Astrocyte of the hippocampus (primary cell): ENCODE results near the gene PDS5A.
"Not testable (repeated sequence)": the region's sequence is repeated elsewhere in the genome, so short reads cannot be mapped to it uniquely, and the experiment has no call there.

Experiments used
- DNase-seq: peaks from one replicate; pipeline ENCODE4 v3.0.0; 2011; ENCODE audit warnings: low read depth, low spot score

Gene PDS5A

DNA sequence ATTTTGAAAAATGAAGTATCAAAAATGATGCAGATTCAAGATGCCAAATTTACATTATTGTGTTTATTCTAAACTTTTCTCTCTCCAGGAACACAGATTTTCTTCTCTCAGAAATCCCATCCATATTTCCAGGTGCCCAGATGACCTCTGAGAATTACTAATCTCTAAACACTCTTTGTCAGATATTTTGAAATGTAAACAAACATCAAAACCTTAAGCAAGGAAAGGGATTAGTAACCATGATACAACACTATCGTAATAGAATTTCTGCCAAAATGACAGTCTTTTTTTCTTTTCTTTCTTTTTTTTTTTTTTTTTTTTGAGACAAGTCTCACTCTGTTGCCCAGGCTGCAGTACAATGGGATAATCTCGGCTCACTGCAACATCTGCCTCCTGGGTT, 76.7 kb downstream of the PDS5A start:
- DNase-seq, result no peak

- no peak for DNase-seq
Observed at GRCh38 chr4:39899291-39899690, 78.4 kb downstream of the PDS5A start.

GRCh38 chr4:39898015-39898414, 79.7 kb downstream of the PDS5A start:
- no peak for DNase-seq

DNA sequence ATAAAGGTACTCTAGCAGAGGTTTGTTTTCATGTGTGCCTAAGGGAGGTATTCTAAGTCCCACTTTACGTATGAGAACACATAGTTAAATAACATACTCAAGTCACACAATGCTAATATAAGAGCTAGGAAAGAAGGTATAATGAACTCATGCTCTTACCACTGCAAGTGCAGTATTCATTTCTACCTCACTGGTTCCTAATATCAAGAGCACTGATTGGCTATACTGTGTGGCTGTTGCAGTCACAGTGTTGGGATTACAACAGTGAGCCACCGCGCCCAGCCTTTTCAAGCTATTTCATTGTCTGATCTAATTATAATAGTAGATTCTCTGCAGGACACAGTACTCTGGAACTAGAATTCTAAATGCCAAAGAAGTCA, 84.0 kb downstream of the PDS5A start:
- no peak for DNase-seq

DNA sequence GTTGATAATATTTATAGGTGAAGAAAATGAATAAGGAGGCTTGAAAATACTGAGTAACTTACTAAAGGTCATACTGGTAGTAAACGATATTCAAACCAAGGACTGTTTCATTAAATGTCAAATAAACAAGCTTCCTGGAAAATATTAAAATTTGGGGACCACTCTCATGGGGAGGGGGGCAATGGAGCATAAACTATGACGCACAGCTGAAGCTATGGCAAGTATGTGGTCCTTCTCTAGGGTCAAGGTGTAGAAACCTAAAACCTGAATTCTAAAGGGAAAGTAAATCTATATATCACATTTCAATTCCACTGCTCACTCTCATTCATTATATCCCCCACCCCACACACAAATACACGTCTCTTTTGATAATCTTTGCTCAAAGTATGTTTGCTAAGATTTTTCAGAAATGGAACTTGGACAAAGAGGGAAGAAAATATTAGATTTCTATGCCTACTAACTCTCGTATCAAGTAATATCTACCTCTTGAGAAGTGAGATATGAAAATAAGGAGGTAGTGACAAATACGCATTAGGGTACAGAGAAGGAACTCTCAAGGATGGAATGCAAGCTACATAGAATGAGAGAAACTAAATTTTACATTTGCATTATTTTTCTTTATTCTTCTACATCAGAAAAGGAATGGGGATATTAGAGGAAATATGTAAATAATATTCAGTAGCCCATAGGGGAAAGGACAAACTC, 84.6 kb downstream of the PDS5A start:
- DNase-seq, result no peak

- DNase-seq, result no peak
Observed at GRCh38 chr4:39889226-39889625, 88.5 kb downstream of the PDS5A start.

- no peak for DNase-seq
Observed at GRCh38 chr4:39888541-39888940, 89.2 kb downstream of the PDS5A start.

- peak; percentile 63 for DNase-seq
Observed at GRCh38 chr4:39883646-39884045, 94.1 kb downstream of the PDS5A start.

- no peak for DNase-seq
Observed at GRCh38 chr4:39881789-39882188, 95.9 kb downstream of the PDS5A start.

DNA sequence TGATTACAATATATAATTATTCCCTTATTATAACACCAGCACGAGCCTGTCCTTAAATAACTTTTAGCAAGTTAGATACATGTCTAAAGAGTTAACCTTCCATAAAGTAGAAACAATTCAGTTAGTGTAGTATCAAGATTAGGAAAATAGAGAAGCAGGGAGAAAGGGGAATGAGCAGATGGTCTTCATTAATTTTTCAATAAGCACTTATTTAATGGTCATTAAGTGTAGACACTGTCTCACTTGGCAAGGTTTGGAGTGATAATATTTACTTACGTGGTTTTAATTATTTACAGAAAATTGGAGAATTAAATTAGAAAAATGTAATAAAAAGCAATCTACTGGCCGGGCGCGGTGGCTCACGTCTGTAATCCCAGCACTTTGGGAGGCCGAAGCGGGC, 99.7 kb downstream of the PDS5A start:
- no peak for DNase-seq

DNA sequence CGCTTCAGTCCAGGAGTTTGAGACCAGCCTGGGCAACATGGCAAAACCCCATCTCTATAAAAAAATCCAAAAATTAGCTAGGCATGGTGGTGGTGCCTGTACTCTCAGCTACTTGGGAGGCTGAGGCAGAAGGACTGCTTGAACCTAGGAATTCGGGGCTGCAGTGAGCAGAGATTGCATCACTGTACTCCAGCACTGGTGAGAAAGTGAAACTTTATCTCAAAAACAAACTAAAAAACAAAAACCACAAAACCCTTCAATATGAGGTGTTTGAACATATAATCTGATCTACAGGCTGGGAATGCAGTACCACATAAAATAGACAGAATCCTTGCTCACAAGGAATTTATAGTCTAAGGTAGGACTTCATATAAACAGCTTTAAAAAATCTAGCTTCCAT, 103.9 kb downstream of the PDS5A start:
- peak; percentile 20 for DNase-seq

GRCh38 chr4:39865280-39865679, 112.4 kb downstream of the PDS5A start:
- no peak for DNase-seq

DNA sequence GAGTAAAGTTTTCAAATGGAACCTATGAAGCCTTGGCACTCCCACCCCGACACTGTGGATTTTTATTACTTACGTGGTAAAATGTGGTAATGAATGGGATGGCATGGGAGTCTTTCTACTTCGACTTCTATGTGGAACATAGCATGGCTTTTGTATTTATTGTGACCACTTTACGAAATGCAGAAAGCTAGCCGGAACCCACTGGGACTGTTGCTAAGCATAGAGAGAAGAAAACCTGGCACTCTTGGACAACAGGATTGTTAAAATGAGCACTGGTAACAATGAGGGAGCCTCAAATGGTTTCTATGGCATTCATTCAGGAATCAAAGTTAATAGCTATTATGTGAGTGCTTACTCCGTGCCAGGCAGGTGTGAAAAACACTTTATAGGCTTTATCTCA, 113.3 kb downstream of the PDS5A start:
- DNase-seq, result no peak

GRCh38 chr4:39860804-39861203, 116.9 kb downstream of the PDS5A start:
- DNase-seq, result no peak

GRCh38 chr4:39855909-39856512, 121.7 kb downstream of the PDS5A start:
- peak; percentile 6 for DNase-seq

GRCh38 chr4:39852636-39853035, 125.1 kb downstream of the PDS5A start:
- DNase-seq, result no peak

DNA sequence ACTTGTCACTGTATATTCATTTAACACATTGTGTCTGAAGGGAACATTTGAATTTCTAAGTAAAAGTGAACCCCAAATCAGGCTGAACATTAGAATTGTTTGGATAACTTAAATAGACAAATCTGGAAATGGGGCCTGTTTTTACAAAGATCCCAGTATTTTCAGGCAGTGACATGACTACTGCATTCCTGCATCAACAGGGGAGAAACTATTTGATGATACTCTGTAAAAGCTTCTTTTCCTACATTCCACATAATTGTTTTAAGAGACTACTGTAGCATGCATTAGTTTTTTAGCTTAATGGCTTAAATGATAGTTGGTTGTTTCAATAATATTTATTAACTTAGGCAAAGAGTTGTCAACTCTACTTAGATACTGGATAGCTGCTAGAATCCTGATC, 127.0 kb downstream of the PDS5A start:
- no peak for DNase-seq

DNA sequence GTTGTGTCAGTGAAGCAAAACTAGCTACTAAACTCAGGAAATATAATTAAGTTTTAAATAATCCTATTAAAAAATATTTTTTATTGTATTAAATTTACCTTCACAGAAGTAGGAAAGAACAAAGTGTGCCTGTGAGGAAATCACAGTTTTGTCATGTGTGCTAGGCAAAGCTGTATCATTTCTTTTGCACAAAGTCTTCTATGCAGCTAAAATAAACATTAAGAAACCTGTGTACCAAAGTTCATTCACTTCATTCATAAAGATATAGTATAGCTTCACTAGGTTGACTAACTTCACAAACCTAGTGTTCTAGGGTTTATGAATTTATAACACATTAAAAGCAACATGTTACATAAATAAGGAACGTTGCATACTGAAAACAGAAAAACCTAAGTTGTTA, 131.0 kb downstream of the PDS5A start:
- no peak for DNase-seq

- DNase-seq, result peak; percentile 56
Observed at GRCh38 chr4:39846120-39846519, 131.6 kb downstream of the PDS5A start.

- no peak for DNase-seq
Observed at GRCh38 chr4:39841894-39842293, 135.8 kb downstream of the PDS5A start.

DNA sequence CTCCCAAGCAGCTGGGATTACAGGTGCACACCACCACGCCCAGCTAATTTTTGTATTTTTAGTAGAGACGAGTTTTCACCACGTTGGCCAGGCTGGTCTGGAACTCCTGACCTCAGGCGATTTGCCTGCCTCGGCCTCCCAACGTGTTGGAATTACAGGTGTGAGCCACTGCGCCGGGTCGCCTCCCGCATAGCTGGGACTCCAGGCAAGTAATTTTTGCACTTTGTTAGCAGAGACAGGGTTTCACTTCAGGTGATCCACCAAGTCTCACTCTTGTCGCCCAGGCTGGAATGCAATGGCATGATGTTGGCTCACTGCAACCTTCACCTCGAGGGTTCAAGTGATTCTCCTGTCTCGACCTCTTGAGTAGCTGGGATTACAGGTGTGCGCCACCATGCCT, 137.2 kb downstream of the PDS5A start:
- DNase-seq, result not testable (repeated sequence)

DNA sequence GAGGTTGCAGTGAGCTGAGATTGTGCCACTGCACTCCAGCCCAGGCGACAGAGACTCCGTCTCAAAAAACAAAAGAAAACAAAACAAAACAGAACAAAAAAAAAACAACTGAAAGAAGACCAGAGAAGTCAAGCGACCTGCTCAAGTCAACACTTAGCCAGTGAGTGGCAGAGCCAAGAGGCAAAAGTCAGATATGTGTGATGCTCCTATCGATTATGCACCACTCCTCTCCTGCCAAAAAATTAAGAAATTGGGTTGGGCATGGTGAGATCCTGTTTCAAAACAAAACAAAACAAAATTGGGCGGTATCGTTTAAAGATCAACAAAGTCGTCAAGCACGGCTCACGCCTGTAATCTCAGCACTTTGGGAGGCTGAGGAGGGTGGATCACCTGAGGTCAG, 137.7 kb downstream of the PDS5A start:
- DNase-seq, result no peak

GRCh38 chr4:39838431-39838830, 139.3 kb downstream of the PDS5A start:
- not testable (repeated sequence) for DNase-seq

DNA sequence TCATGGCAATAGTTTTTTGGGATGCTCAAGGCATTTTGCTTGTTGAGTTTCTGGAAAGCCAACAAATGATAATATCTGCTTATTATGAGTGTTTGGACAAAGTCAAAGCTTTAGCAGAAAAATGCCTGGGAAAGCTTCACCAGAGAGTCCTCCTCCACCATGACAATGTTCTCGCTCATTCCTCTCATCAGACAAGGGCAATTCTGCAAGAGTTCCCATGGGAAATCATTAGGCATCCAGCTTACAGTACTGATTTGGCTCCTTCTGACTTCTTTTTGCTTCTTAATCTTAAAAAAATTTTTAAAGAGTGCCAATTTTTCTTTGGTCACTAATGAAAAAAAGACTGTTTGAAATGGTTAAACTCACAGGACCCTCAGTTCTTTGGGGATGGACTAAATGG, 143.4 kb downstream of the PDS5A start:
- no peak for DNase-seq
